ENCODE measurements around the gene NFKBIE.
A peak's percentile ranks its signal among the peaks of the same experiment; 100 is the strongest.

Gene NFKBIE

GRCh38 chr6:44297063-44298038 lies 32.0 kb upstream of the NFKBIE start:
- peak; percentile 61 for DNase-seq

DNA sequence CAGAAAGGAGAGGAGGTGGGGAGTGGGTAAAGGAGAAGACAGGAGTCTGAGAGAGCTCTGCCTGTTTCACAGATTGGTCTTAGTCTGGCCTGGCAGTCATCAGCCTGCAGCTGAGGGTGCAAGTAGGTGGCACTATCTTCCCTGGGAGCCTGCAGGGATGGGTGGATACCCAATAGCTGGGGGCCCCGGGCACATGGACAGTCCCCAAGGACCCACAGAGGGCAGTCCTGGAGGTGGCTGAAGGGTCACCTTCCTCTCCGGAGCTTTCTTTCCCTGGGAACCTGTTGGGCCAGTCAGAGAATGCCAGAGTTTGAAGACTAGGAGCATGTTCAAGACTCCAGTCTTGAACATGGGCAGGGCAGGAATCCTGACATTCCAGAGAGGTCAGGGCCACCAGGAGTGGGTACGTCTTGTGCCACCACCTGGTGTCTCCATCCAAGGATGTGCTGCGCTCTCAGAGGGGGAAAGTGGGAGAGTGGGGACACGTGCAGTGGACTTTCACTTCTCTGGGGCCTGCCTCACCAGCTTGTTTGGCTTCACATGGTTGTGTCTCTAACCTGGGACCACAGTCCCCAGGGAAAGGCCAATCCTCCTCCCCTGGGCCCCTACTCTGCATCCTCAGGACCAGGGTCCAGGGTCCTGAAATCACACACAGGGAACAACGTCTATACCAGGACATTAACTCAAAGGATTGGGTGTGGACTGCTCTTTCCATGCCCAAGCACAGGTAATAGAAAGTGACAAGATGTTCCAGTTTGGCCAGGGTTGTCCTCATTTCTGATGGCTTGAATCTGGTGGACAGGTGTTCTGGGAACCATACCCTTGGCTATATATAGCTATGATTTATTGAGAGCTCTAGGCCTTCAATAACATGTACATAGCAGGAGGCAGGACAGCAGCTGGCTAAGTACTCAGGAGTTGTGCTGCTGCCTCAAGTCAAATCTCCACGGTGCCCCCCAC lies 29.8 kb upstream of the NFKBIE start:
- no peak for DNase-seq

DNA sequence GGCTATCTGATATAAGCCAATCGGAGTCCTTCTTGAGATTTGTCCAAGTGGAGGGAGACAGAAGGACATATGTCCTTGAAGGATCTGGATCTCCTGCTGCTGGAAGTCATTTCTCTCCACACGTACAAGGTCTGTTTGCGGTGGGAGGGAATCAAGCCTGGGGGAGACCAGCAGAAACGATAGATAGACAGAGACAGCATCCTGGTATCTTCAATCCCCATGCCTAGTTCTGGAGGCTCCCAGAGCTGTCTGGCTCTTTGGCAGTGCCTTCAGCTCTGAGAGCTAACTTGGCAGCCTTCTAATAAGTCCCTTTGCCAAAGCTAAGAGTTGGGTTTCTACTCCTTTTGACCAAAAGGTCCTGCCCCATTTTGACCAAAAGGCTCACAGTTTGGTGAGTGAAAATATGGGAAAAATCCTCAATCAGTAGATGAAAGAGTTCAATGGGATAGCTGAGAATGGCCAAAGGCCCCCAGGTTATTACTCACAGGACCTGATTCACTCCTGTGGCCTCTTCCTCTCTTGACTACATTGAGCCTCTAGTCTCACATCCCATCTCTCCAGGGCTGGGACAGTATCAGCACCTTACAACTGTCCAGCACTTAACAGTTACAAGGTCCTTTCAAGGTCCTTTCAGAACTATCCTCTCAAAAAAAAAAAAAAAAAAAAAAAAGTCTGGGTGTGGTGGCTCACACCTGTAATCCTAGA lies 27.5 kb upstream of the NFKBIE start:
- DNase-seq: no peak

DNA sequence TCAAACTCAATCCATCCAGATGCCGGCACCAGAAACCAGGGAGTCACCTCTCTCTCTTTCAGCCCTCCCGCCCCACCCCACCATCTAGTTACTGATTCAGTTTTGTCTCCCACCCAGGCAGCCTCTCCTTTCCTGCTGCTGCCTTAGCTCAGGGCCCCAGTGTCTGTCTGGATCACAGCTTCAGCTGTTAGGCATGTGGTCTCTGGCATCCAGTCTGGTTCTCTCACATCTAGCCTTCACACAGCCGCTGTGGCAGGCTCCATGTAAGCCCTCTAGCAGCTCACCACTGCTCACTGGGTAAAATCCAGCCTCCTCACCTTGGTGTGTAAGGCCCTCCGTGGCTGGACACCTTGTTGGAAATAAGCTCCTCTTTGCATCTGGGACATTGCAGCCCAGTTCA lies 26.5 kb upstream of the NFKBIE start:
- DNase-seq: no peak

DNA sequence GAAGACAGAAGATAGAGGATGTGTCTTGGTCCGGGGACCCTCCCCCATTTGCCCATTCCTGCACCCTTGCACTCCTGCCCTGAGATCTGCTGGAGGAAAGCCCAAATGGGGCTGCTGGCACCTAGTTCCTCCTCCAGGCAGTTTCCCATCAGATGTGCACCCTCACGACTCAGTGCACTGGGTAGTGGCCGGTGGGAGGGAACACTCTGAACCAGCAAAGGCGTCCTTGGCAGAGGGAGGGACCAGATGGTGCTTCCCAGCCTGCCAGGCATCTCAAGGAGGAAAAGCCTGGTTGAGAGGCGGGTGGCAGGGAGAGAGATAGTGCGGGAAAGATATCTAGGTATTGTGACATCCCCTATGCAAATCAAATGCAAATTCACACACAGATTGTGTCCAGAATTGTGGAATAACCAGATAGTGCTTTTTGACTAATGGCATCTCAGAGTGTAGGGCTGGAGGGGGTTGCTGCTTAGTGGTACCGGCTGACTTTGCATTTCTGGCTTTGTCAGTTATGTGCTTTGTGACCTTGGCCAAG lies 24.4 kb upstream of the NFKBIE start:
- no peak for DNase-seq

- DNase-seq: no peak
Observed at GRCh38 chr6:44286747-44287146, 21.4 kb upstream of the NFKBIE start.

DNA sequence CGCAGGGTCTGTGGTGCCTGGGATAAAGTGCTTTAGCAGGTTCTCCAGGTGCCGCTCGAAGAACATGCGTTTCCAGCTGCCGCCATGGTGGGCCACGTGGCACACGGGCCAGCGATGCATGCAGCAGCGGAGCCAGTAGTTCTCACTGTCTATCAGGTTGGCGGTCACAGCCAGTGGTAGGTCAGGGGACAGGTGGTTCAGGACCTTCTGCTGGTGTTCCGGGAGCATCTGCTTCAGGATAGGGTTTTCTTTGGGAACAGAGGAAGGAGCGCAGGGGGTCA lies 20.9 kb upstream of the NFKBIE start:
- no peak for DNase-seq

DNA sequence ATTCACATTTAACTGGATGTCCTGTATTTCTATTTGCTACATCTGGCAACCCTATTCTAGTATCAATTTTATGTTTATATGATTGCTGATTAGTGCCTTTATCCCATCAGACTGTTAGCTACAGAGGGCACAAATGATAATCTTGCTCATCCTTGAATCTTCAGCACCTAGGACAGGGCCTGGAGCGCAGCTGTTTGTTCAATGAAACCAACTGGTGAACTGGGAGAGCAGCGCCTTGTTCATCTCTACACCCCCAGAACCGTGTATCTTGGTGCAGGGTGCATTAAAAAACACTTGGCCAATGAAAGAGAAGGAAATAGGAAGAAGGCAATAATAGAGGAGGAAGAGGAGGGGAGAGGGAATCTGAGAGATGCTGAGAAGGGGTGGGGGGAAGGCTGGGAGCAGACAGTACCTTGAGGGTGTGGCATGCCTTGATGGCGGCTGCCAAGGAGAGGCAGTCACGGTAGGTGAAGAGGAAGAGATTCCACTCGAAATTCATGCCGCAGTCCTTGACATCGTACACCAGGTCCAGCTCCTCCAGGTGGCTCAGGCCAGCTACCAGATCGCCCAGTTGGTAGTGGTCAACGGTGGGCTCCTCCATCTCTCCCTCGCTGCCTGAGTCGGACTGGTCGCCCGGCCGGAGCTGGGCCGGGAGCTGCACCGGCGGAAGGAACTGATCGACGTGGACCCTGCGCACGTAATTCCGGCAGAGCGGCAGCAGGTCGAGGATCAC lies 20.4 kb upstream of the NFKBIE start:
- peak; percentile 62 for DNase-seq

DNA sequence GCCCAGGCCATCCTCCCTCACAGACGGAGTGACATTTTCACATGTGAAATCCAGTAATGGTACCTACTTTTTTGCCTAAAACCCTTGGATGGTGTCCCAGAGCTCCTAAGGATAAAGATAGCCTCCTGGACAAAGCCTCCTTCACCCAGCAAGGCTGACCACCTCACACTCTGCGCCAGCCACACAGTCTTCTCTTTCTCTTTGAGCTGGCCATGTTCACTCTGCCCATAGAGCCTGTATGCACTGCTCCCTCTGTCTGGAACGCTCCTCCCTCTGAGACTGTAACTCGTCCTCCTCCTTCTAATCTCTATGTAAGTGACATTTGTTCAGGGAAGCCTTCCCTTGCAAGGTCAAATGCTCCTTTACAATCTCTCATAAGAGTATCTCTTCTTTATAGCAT lies 19.5 kb upstream of the NFKBIE start:
- no peak for DNase-seq

GRCh38 chr6:44284121-44284520 lies 18.8 kb upstream of the NFKBIE start:
- DNase-seq: no peak

DNA sequence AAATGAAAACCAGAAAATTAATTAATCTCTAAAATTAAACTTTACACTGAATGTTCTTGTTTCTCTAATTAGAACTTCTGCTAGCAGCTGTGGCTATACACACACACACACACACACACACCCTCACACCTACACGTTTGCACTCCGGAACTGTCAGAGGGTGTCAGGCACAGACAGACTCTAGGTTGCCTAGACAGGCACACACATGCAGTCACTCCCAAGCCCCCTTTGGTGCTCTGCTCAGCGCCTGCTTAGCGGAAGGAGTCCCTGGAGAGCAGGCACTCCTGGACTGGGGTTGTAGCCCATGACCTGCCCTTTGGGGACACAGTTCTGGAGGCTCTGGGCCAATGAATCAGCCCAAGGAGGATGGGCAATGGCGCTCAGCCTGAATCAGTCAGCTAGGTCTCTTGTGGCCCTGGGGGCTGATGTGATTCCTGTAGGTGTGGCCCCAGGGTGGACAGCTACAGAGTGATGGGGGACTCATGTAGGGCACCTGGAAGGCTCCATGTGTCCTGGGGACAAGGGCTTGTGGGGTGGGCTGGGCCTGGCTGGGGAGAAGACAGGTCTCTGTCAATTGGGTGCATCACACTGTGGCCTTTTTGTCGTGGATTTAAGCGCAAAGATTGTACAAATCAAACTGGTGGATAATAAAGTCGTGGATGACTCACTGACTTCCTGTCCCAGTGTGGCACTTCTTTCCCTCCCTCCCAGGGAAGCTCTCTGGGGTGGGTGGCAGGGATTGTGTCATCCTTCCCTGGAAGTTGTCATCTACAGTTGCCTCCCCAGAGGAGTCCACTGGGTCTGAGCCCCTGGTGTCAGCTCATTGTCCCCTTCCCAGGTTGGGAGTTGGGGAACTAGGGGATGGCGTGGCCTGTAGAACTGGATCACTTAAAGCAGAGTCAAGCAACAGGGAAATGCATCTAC lies 13.7 kb upstream of the NFKBIE start:
- no peak for DNase-seq

DNA sequence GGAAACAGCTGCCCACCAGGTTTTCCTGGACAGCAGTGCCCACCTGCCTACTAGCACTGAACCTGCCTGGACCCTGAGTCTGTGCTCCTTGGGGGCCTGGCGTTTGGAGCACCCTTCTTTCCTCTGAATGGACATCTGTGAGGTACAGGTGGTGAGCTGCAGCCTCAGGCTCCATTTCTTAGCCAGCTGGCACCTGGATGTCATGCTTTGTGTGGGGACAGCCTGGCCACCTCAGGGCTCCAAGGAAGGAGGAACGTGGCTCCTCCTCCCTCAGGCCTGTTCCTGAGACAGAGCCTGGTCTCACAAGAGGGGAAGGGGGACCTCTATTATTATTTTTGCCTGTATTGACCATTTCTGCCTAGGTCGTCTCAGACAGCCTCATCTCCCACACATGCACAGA lies 13.0 kb upstream of the NFKBIE start:
- no peak for DNase-seq

DNA sequence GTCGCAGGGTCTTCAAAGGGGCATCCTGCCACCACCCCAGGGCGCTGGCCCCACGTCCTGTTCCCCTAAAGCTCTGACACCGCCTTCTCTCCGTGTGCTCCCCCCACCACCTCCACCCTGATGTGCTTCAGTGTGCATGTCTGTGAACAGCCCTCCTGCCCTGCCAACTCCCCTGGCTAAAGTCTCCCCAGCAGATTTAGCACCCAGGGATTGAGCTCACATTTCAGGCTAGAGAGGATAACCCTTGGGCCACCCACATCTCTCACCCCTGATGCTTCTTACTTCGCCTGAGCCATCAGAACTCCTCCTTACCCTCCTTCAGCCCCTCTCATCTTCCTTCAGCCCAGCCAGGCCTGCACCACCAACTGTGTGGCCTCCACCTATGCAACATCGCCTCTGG lies 12.4 kb upstream of the NFKBIE start:
- no peak for DNase-seq

GRCh38 chr6:44276667-44277640 lies 11.6 kb upstream of the NFKBIE start:
- no peak for DNase-seq

DNA sequence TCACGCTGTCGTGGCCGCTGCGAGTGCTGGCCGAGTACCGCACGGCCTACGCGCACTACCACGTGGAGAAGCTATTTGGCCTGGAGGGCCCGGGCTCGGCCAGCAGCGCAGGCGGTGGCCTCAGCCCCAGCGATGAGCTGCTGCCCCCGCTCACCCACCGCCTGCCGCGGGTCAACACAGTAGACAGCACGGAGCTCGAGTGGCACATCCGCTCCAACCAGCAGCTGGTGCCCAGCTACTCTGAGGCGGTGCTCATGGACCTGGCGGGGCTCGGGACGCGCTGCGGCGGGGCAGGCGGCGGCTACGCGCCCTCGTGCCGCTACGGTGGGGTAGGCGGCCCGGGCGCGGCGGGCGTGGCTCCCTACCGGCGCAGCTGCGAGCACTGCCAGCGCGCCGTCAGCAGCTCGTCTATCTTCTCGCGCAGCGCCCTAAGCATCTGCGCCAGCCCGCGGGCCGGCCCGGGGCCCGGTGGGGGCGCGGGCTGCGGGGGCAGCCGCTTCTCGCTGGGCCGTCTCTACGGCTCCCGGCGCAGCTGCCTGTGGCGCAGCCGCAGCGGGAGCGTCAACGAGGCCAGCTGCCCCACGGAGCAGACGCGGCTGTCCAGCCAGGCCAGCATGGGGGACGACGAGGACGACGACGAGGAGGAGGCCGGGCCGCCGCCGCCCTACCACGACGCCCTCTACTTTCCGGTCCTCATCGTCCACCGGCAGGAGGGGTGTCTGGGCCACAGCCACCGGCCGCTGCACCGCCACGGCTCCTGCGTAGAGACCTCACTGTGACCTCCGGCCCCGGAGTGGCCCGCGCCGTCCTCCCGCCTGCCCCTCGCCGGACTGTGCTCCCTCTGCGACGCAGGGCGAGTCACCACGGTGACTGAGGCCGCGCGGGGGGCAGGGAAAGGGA lies 10.6 kb upstream of the NFKBIE start:
- peak; percentile 63 for DNase-seq

GRCh38 chr6:44275271-44275748 lies 10.0 kb upstream of the NFKBIE start:
- no peak for DNase-seq

DNA sequence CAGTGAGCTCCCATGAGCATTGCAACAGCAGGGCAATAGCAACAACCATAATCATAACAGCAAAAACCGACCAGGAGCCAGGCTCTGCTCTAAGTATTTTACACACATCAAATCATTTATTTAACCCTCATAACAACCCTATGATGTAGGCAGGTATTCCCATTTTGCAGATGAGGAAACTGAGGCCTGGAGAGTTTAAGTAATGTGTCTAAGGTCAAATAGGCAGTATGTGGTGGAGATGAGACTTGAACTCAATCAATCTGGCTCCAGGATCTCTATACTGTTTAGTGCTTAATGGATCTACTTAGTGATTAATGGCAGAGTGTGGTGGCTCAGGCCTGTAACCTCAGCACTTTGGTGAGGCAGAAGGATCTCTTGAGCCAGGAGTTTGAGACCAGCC lies 8.3 kb upstream of the NFKBIE start:
- no peak for DNase-seq

DNA sequence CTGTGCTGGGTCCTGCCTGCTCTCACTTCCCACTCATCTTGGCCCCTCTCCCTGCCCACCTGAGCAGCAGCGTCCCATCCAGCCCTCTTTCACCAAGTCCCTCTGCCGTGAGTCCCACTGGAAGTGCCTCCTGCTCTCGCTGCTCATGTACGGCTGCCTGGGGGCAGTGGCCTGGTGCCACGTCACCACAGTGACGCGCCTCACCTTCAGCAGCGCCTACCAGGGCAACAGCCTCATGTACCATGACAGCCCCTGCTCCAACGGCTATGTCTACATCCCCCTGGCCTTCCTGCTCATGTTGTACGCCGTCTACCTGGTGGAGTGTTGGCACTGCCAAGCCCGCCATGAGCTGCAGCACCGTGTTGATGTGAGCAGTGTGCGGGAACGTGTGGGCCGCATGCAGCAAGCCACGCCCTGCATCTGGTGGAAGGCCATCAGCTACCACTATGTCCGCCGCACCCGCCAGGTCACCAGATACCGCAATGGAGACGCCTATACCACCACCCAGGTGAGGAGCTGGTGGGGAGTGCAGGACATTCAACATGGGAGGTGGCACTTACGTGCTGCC lies 7.7 kb upstream of the NFKBIE start:
- DNase-seq: no peak
